CMK (cell line): ENCODE results near the gene METTL5.
"Not testable (repeated sequence)": the region's sequence is repeated elsewhere in the genome, so short reads cannot be mapped to it uniquely, and the experiment has no call there.

Experiments used
- DNase-seq: peaks from one replicate; pipeline ENCODE4 v3.0.0-alpha.2; 2010; ENCODE audit warnings: low read depth

The METTL5 gene

DNA sequence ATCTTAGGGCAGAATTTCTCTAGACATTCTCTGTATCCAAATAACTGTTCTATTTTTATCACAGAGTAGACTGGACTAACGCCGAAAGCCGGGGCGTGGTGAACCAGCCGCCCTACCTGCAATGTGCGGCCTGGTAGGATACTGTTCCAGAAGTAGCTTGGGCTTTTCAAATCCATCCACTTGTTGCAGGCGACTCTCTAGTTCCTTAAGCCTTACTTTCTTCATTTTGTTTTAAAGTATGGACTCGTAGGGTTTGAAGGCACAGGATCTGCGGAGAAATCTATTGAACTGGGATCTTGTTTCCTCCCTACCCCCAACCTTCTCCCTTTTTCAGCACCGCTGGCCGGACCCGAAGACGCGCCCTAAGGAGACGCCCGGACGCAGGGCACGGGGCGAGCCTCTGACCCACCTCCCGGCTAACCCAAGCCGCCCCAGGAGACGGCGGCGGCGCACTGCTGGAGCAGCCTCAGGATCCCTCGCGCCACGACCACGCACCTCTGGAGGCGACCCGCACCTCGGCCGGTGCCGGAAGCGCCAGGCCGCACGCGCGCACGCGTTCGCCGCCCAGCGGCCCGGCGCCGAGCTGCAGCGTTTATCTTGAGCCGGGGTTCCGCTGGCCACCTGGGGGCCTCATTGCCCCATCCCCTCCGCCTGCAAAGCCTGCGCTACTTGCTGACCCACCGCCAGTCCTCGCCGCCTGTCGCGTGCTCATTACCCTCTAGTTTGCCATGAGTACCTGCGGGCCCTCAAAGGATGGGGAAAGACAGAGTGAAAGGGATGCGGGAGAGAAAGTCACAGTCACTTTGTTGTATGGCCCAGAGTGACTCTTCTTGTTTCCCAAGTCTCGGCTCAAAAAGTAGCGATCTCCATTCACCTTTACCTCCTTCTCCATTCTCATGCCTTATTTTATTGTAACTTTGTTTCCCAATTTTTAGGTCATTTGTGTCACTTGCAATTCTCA lies at the start of gene METTL5:
METTL5 (minus strand) TSS at position 533 of the 961 bp plus-strand sequence; CDS start at position 225, 308 bp downstream.
- peak; percentile 56 for DNase-seq

DNA sequence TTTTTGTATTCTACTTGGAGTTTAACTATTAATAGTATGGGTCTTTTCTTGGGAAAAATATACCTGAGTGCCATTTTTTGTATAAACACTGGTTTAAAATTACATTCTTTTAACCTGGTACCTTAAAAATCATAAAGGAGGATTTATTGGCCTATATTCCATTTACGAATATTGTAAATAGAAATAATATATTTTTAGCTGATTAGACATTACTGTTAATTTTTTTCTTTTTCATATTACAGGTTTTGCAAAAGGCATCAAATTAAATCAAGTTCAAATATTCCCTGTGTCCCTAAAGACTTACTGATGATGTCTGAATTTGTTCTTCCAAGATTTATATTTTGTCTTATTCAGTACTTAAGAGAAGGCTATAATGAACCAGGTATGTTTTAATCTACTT lies 47.3 kb upstream of the METTL5 start:
- DNase-seq, result no peak

GRCh38 chr2:169871369-169871768 lies 46.7 kb upstream of the METTL5 start:
- not testable (repeated sequence) for DNase-seq

- no peak for DNase-seq
Observed at GRCh38 chr2:169868951-169869350, 44.2 kb upstream of the METTL5 start.

- DNase-seq, result no peak
Observed at GRCh38 chr2:169867579-169867978, 42.9 kb upstream of the METTL5 start.

DNA sequence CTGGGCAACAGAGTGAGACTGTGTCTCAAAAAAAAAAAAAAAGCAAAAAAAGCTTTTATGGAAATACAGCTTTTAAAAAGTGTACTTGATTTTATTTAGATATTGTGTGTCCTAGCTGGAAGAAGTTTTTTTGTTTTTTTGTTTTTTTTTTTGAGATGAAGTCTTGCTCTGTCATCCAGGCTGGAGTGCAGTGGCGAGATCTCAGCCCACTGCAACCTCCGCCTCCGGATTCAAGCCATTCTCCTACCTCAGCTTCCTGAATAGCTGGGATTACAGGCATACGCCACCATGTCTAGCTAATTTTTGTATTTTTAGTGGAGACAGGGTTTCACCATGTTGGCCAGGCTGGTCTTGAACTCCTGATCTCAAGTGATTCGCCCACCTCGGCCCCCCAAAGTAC lies 41.5 kb upstream of the METTL5 start:
- not testable (repeated sequence) for DNase-seq

- DNase-seq, result no peak
Observed at GRCh38 chr2:169865492-169865891, 40.8 kb upstream of the METTL5 start.

GRCh38 chr2:169862816-169863215 lies 38.1 kb upstream of the METTL5 start:
- no peak for DNase-seq

GRCh38 chr2:169860149-169860548 lies 35.4 kb upstream of the METTL5 start:
- DNase-seq, result no peak

DNA sequence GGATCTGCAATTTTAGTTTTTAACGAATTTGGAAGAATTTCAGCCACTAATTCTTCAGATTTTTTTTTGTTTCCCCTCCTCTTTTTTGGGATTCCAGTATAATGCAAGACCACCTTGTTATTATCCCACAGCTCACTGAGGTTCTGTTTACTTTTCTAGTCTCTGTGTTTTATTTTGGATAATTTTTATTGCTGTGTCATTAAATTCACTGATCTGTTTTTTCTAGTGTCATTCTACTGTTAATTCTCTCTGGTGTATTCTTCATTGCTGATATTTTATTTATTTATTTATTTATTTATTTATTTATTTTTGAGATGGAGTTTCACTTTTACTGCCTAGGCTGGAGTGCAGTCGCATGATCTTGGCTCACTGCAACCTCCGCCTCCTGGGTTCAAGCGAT lies 34.7 kb upstream of the METTL5 start:
- DNase-seq, result no peak

GRCh38 chr2:169855281-169856258 lies 30.9 kb upstream of the METTL5 start:
- not testable (repeated sequence) for DNase-seq

DNA sequence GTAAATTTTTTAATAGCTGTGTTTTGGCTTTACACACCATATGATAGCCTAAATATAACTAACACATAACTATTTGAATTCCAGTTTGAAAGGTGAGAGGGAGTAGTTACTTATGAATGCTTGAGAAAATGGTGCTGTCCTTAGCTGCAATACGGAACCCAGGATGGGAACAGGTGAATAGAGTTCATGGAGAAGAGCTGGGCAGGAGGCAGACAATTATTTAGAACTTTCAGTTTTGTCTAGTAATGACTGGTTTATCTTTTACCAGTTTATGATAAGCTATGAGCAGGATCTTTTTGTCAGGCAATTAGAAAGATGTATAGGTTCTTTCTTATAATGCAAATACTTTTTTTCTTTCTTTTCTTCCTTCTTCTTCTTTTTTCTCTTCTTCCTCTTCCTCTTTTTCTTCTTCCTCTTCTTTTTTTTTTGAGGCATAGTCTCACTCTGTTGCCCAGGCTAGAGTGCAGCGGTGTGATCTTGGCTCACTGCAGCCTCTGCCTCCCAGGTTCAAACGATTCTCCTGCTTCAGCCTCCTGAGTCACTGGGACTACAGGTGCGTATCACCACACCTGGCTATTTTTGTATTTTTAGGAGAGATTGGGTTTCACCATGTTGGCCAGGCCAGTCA lies 28.4 kb upstream of the METTL5 start:
- DNase-seq, result no peak

DNA sequence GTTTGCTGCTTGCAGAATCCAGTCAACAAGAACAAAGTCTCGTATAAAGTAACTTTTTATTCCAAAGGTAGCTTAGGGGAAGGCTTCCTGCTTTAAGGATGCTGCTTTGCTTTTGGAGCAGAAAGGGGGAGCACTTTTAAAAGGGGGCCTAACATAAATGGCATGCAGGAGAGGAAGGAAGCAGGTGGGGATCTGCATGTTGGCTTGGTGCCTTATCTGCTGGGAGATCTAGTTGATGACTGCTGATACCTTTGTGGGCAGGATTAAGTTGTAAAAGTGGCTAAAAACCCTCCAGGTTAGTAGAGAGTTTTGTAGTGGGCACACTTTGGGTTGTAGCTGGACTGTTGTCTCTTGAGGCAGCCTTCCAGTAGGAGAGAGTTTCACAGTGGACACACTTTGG lies 25.0 kb upstream of the METTL5 start:
- DNase-seq, result no peak

DNA sequence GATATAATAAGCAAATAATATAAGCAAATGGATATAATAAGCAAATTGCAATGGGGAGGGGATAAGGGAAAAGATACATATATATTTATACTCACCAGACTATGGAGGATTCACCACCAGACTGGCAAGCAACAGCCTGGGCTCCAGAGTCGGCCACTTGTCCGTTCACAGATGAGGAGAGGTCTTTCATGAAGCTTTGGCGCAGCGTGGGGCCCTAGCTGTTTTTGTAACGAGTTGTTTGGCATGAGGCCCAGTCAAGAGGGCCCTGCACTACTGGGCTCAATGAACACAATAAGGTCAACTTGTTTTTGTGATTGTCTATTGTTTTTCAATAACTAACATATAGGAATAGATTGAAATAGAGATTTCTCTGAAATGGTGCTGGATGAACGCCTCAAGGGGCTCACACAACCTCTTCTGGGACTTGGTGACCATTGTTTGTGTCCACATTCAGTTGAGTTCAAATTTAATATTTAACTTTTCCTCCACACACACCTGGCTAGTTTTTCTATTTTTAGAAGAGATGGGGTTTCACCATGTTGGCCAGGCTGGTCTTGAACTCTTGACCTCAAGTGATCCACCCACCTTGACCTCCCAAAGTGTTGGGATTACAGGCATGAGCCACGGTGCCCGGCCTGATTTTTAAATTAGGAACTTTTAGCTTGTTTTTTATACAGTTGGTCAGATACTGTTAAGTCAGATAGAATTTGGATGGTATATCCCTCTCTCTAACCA lies 24.4 kb upstream of the METTL5 start:
- DNase-seq, result not testable (repeated sequence)

DNA sequence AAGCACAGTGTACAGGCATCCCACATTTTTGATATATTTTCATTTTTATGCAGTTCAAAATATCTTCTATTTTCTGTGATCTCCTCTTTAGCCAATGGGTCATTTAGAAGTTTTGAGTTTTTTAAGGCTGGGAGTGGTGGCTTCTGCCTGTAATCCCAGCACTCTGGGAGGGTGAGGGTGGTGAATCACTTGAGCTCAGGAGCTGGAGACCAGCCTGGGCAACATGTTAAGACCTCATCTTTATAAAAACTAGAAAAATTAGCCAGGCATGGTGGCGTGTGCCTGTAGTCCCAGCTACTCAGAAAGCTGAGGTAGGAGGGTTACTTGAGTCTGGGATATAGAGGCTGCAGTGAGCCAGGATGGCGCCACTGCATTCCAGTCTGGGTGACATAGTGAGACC lies 20.3 kb upstream of the METTL5 start:
- no peak for DNase-seq

DNA sequence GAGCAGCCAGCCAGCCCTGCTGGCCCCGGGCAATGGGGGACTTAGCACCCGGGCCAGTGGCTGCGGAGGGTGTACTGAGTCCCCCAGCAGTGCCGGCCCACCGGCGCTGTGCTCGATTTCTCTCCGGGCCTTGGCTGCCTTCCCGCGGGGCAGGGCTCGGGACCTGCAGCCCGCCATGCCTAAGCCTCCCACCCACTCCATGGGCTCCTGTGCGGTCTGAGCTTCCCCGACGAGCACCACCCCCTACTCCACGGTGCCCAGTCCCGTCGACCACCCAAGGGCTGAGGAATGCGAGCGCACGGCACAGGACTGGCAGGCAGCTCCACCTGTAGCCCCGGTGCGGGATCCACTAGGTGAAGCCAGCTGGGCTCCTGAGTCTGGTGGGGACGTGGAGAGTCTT lies 16.9 kb upstream of the METTL5 start:
- not testable (repeated sequence) for DNase-seq

DNA sequence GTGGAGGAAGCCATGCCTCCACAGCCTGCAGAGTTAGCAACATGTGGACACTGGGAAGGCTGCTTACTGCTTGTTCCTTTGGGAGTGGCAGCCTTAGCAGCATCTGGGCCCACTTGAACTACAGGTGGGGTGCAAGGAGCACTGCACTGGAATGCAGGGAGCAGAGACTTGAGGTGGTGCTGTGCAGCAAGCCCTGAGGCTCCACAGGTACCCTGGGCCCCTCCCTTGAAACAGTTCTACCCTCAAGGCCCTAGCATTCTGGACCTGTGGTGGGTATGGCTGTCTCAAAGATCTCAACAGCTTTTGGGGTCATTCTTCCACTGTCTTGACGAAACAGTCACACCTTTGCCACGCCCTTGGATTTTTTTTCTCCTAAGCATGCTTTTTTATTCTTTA lies 16.0 kb upstream of the METTL5 start:
- no peak for DNase-seq

DNA sequence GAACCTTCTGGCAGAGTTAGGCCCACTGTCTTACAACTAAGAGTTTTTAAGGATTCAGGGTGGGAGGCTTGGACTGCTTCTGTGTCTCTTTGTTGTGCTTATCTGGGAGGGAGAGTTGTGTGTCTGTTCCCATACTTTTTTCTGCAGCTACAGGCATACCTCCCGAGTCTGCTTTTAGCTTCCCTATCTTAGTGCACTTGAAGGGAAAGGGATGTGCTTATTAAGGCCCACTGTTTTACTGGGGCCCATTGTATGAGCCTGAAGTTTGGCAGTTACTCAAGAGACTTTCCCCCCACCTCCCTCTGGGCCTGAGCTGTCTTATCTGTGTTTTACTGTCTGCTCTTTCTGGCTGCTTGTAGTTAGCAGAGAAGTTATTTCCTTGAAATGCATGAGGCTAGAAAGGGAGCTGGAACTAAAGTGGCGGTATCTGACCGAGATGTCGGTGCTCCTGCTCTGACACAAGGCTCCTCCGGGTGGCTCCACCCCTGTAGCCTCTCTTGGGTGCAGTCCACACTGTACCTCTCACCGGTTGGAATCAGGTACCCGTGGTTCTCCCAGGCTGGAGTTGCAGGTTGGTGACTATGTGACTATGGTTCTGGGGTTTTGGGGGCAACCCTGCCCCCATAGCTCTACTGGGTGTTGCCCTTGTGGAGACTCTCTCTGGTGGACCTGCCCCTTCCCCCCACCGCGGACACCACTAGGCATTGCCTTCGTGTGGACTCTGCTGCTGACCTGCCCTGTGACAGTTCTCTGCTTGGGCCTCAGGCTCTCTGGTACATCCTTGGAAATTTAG lies 15.4 kb upstream of the METTL5 start:
- peak; percentile 46 for DNase-seq

DNA sequence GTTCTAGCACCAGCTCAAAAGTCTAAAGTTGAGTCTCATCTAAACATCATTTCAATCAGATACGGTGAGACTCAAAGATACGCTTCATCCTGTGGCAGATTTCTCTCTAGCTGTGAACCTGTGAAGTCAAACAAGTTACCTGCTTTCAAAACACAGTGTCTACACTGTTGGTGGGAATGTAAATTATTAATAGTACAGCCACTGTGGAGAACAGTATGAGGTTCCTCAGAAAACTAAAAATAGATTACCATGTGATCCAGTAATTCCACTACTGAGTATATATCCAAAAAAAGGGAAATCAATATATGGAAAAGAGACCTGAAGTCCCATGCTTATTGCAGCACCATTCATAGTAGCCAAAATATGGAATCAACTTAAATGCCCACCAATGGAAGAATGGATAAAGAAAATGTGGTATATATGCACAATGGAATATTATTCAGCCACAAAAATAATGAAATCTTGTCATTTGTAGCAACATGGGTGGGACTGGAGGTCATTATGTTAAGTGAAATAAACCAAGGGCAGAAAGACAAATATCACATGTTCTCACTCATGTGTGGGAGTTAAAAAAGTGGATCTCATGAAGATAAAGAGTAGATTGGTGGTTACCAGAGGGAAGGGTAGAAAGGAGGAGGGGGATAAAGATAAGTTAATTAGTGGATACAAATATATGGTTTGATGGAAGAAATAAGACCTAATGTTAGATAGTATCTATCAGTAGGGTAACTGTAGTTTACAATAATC lies 14.2 kb upstream of the METTL5 start:
- DNase-seq, result no peak

DNA sequence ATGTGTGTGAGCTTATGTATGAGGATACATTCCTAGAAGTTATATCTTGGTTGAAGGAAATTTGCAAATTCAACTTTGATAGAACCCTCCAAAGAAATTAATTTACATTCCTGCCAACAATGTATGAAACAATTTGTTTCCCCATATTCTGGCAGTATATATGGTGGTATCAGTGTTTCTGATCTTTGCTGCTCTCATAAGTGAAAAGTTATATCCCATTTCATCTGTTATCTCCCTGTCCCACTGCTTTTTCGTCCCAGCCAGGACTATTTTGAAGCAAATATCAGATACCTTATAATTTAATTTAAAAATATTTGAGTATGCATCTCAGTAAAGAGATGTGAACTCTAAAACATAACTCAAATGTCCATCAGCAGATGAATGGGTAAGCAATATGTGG lies 9.7 kb upstream of the METTL5 start:
- no peak for DNase-seq
